HG03521 (cell line): ENCODE measurements around the gene SPATA25.
A peak's percentile ranks its signal among the peaks of the same experiment; 100 is the strongest.

Experiments used
- ATAC-seq: cut with Tn5 transposase; IDR thresholded peaks from one replicate; pipeline ENCODE4 v1.9.1; 2021; ENCODE audit warnings: mild to moderate bottlenecking, moderate library complexity; ENCODE audit not compliant: unreplicated experiment

Gene SPATA25

DNA sequence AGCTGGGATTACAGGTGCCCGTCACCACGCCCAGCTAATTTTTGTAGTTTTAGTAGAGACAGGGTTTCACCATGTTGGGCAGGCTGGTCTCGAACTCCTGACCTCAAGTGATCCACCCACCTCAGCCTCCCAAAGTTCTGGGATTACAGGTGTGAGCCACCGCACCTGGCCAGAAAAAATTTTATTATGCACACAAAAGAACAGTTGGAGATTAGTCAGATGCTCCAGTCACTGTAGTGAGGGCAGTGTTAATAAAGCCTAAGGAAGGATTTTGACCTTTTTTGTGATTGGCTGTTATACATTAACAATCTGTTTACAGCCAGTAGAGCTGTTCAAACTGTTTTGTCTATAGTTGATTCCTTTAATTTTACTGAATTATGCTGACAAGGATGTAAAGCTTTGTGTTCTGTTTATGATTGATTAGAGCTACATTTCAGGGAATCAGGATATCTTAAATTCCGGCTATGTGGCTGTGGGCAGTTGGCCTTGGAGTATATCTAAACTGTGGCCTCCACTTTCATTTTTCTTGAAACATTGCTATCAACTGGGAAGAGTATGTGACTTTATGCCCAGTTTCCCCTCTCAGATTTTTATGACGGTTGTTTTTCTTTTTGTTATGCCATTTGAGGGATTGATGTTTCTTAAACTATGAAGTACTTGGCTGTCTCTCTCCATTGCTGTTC, 20.1 kb downstream of the SPATA25 start:
- ATAC-seq = no peak

DNA sequence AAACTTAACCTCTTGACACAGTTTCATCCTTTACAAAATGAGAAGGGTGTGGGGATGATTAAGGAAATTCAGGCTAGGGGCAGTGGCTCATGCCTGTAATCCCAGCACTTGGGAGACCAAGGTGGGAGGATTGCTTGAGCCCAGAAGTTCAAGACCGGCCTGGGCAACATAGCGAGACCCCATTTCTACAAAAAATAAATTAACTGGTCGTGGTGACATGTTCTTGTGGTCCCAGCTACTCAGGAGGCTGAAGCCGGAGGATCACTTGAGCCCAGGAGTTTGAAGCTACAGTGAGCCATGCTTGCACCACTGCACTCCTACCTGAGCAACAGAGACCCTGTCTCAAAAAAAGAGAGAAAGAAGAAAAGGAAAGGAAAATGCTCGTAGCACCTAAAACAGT, 21.0 kb downstream of the SPATA25 start:
- no peak for ATAC-seq

DNA sequence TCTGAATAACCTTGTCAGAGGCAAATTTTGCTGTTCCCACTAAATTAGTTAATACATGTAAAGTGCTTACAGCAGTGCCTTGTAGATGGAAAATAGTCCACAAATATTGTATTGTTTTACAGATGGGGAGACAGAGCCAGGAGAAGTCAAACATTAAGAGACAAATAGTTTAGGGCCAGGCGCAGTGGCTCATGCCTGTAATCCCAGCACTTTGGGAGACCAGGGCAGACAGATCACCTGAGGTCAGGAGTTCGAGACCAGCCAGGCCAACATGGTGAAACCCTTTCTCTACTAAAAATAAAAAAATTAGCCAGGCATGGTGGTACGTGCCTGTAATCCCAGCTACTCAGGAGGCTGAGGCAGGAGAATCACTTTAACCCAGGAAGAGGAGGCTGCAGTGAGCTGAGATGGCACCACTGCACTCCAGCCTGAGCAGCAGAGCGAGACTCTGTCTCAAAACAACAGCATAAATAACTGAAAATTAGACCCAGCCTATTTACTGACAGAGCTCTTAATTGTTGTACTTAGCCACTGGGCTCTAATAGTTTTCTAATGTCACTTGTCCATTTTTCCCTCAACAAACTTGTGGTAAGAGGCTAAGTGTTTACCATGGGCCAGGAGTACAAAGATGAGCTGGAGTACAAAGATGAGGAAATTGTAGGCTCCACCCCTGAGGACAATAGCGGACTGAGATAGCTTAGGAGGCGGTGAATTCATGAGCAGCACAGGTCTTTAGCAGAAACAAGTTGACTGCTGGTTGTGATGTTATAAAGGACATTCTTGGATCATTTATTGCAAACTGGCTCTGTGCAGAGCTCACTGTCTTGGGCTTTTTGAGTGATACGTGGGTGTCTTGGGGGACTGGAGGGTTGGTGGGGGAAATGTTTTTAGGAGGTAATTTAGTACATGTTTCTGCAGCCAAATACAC, 23.6 kb downstream of the SPATA25 start:
- ATAC-seq = no peak

DNA sequence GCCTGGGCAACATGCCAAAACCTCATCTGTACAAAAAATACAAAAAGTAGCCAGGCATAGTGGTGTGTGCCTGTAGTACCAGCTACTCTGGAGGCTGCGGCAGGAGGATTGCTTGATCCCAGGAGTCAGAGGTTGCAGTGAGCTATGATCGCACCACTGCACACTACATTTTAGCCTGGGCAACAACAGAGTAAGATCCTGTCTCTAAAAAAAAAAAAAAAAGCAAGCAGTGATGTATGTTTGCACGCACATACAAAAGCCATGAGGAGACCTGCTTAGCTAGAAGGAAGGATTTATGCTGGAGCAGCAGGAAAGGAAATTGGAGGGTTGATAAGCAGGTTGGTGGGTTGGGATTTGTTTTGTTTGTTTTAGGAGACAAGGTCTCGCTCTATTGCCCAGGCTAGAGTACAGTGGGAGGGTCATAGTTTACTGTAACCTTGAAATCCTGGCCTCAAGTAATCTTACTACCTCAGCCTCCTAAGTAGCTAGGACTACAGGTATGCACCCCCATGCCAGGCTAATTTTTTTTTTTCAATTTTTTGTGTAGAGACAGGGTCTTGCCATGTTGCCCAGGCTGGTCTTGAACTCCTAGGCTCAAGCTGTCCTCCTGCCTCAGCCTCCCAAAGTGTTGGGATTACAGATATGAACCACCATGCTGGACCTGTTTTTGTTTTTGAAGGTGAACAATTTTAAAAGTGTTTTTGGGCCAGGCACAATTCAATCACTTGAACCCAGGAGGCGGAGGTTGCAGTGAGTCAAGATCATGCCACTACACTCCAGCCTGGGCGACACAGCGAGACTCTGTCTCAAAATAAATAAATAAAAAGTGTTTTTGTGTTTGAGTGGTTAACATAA, 26.0 kb downstream of the SPATA25 start:
- no peak for ATAC-seq

DNA sequence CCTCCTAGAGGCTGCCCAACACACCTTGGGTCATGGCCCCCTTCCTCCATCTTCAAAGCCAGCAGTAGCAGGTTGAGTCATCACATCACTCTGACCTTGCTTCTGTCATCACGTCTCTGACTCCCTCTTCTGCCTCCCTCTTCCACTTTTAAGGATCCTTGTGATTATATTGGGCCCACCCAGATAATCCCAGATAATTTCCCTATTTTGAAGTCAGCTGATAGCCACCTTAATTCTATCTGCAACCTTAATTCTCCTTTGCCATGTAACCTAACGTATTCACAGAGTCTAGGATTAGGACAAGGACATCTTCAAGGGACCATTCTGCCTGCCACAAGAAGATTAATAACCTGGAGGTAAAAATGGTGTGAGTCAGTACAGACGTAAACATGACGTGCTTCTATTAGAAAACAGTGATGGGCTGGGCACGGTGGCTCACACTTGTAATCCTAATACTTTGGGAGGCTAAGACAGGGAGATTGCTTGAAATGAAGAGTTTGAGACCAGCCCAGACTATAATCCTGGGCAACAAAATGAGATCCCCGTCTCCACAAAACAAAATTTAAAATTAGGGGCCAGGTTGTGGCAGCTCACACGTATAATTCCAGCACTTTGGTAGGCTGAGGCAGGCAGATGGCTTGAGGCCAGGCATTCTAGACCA, 26.7 kb downstream of the SPATA25 start:
- no peak for ATAC-seq

DNA sequence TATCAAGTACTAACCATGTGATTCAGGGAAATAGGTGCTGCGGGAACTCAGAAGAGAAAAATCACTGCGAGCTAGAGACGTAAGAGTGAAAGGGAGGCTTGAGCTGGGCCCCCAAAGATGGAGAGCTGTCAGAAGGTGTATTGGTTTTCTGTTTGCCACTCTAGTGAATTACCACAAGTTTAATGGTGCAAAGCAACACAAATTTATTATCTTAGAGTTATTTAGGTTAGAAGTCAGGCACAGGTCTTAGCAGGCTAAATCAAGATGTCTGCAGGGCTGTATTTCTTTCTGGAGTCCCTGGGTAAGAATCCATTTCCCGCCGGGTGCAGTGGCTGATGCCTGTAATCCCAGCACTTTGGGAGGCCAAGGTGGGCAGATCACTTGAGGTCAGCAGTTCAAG, 27.5 kb downstream of the SPATA25 start:
- no peak for ATAC-seq

DNA sequence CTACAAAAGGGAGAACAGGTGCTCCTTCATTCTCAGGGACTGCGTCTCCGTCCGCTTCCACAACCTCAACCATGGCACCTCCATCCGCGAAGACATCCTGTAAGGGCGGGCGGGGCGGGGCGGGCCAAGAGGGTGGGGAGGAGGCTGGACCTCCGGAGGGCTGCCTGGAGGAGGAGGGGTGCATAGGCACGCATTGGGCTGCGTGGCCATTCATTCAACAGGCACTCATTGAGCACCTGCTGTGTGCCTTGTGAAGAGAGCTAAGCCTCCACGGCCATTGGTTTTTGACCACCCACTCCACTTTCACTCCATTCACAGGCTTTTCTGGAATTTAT, 29.6 kb downstream of the SPATA25 start:
- peak; percentile 7 for ATAC-seq

DNA sequence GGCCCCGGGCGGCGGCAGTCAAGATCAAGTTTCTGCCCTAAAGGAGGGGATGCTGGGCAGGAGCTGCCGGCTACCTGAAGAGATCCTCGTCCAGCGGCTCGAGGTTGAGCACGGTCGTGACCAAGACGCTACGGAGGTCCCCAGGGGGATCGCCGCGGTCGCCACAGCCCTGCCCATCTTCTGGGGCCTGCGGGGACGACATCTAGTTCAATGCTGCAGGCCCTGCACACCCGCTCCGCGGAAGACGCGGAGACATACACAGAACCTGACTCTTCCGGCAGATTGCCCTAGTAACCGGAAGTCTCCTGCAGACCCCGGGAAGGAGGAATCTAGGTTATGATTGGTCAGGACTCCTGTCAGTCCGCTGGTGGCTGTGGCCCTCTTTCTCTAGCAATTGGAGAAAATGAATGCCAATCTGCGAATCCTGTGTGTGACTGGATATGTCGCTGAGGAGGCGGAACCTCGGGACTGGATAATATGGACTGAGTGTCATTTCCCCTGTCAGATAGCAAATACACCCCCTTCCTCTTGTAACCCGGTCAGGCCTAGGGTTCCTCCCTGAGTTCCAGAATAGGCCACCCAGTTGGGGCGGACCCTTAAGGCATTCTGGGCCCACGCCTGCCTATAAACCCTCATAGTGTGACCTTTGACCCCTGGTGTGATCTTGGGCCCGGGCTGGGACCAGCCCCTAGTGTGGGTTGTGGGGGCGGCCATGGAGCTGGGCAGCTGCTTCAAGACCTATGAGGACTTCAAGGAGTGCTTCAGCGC, 30.1 kb downstream of the SPATA25 start, which contains the start of the genes ACOT8 and ZSWIM3:
Gene ACOT8 (minus strand): TSS at position 279 of the 768 bp plus-strand sequence. CDS start 77 bp downstream, at position 202.
Gene ZSWIM3 (plus strand): TSS at position 501 of the 768 bp plus-strand sequence. CDS start 212 bp downstream, at position 713.
- ATAC-seq = peak; percentile 95

DNA sequence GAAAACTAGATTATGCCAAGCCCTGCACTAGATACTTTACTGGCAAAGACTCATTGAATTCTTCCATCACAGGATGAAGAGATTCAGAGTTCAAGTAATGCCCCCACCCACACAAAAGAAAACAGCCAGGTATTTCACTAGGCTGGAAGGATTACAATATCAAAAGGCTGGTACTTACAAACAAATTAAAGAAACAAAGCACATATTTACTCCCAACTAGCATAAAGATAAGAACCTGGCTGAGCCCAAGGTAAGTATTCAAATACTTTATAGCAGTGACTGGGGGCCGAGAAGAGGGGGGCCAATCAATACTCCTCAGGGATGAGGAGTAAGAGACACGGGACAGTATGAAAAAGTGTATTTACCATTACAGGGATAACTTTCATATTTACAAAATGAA, 33.9 kb downstream of the SPATA25 start:
- no peak for ATAC-seq

DNA sequence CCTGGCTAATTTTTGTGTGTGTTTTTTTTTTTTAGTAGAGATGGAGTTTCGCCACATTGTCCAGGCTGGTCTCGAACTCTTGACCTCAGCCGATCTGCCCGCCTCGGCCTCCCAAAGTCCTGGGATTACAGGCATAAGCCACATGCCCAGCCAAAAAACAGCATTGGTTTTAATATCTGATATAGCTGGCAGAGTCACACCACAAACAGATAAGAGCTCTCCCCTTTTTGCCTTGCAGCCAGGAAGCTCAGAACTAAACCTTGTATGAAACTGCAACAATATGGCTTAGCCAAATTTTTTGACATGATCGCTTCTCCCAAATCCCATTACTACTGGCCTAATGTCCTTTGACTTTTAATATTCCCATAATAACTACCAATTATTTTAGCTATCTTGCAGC, 35.1 kb downstream of the SPATA25 start:
- ATAC-seq = no peak

DNA sequence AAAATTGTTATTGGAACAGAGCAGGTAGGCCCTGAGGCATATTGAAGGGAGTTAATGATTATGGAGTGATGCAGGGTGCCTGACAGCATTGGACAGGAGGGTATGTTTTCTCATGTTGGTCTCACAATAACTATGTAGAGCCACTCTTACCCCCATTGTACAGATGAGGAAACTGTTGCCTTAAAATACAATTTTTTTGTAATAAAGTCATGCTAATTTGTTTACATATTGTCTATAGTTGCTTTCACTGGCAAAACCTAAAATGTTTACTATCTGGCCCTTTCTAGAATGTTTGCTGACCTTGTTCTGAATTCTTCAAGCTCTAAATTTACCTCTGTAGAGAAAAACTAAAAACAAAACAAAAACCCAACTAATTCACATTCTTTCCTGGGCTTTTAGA, 35.9 kb downstream of the SPATA25 start:
- ATAC-seq = no peak

DNA sequence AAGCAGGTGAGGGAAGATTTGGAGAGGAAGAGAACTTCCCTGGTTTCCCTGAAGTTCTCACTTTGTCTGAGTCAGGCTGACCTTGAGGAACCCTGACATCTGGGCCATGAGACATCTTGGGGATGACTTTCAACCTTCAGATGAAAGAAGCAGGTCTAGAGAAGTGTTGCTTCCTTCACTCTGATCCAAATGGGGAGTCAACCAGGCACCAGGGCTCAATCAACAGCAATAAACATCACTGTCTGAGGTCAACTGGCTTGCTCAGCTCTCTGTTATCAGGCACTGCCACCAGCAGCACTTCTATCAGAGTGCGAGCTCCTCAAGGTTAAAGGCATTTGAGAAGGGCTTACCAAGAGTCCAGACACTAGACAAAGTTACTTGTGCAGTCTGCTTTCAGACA, 36.5 kb downstream of the SPATA25 start:
- ATAC-seq = no peak

DNA sequence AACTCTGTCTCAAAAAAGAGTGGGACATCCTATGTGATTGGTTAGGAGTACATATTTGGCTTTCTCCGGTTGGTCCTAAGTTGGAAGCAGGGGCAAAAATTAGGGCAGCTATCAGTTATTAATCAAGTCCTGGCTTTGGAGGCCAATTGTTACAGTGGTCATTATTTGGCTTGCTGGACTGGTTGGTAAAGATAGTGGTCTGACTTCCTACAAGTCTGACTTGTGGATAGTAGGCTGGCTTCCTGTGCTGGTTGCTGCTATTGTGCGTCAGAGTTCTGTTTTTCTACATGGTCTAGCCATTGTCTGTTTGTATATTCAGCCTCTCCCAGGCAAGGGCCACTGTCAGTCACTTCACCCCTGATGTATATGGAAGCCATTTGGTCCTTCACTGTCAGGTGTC, 37.2 kb downstream of the SPATA25 start:
- no peak for ATAC-seq

DNA sequence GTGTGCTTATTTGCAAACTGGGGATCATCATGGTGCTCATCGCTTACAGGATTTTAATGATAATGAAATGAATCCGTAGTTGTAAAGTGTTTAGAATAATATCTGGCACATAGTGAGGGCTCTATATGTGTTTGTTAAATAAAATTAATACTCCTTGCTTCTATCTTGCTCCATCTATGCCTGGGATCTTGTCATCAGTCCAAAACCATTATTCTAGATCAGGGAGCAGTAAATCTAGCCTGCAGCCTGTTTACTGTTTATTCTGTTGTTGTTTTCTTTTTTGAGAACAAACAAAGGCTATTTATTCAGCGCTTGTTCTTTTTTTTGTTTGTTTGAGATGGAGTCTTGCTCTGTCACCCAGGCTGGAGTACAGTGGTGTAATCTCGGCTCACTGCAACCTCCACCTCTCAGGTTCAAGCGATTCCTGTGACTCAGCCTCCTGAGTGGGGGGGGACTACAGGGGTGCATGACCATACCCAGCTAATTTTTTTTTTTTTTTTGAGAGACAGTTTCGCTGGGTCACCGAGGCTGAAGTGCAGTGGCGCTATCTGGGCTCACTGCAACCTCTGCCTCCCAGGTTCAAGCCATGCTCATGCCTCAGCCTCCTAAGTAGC, 38.3 kb downstream of the SPATA25 start:
- ATAC-seq = no peak

DNA sequence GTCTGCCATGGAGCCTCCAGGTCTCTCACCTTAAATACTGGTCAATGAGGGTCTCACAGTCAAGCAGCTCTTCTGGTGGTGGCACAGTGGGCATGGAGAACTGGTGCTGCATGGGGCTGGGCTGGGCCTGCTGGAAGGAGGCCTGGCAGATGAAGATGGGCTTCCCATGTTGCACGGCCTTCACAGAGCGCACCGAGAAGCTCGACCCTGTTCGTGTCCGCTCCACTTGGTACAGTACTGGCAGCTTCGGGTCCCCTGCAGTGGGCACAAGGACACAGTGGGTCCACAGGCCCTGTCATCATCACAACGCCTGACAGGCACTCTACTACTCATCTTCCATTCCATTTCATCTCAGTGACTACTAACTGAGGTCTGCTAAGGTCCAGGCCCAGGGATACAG, 39.0 kb downstream of the SPATA25 start:
- ATAC-seq = no peak

DNA sequence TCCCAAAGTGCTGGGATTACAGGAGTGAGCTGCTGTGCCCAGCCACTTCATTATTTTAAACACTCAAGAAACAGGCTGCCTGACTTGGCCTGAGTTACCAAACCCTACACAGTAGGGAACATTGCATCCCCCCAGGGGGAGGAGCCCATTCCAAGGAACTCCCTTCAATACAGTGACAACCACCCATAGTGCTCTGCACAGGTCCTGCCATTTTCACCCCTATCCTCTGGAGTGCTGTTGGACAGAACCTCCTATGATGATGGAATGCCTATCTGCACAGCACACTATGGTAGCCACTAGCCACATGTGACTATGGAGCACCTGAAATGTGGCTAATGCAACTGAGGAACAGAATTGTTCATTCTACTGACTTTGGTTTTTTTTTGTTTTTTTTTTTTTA, 42.0 kb downstream of the SPATA25 start:
- no peak for ATAC-seq

DNA sequence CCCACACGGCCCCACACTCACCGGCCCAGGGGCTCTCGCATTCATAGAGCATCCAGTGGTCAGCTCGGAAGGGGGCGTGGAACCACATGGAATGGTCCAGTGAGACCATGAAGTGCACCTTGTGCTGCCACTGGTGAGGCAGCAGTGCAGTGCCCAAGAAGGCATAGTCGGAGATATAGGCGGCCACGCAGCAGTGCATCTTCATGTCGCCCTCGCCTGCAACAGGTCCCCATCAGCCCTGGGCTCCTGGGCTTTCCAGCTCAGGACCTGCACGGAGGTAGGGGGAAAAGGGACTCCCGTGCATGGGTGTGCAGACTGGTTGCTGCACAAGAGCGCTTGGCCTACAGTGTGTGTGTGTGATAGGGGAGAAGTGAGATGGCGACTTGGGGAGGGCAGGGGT, 43.9 kb downstream of the SPATA25 start:
- ATAC-seq = no peak

DNA sequence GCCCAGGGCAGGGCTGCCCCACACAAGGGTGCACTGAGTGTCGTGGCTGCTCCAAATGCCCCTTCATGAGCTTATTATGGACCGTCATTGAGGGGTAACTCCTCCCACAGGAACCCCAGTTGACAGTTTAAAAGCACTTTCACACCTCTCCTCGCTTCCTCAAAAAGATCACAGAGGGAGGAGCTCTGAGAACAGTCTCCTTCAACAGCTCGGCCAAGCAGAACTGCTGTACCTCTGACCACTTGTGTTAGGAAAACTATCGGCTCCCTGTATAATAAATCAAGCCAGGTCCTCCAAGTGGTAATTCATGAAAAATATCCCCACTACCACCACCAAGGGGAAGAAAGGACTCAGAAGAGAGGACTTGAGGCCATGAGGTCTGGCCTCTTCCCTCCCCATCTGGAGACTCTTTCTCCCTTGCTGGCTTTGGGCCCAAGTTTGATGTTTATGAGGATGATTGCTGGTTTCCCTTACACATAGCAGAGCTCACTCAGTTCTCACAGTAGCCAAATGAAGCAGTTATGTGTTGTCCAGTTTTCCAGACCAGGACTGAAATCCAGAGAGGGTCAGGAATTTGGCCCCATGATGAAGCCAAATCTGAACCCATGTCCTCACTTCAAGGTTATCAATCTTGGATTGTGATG, 45.1 kb downstream of the SPATA25 start:
- no peak for ATAC-seq
